ENCODE results near the gene CTTNBP2NL.

Gene CTTNBP2NL

DNA sequence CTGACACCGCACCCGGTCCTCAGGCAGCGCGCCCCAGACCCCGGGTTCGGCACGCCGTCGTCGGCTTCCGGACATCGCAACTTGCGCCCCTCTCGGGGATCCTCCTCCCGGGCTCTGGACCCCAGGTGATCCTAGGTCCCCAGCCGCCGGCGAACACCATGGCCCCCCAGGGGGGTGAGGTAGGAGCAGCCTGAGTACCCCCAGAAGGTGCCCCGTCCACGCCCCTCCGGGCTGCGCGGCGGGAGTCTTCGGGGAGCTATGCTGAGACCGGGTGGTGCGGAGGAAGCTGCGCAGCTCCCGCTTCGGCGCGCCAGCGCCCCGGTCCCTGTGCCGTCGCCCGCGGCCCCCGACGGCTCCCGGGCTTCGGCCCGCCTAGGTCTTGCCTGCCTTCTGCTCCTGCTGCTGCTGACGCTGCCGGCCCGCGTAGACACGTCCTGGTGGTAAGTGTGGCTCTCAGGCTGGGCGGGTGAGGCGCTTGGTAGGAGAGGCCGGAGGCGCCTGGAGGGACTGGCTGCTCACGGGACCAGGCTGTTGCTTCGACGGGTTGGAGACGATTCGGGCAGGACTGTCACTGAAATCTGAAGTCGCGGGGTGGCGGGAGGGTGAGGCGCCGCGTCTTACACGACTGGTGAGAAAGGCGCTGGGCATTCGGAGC is 113.1 kb downstream of the CTTNBP2NL start:
- Histone ChIP-seq H3K36me3 (ENCODE audit: control insufficient read depth, insufficient read depth, low read length) (no peaks in the 10 kb centered on the region), H3K4me3 (ENCODE audit: insufficient read depth, low read depth, low read length, poor library complexity, severe bottlenecking) (peak overlapping the region; percentile 59)
- DNase-seq: no peak

GRCh38 chr1:112509660-112510178 is 113.7 kb downstream of the CTTNBP2NL start:
- peak overlapping the region; percentile 59 for H3K4me3 ChIP-seq (ENCODE audit: insufficient read depth, low read depth, low read length, poor library complexity, severe bottlenecking)
- peaks cover 12% of the 10 kb centered on the region for H3K4me1 ChIP-seq (ENCODE audit: control insufficient read depth, insufficient read depth, low read length, poor library complexity, severe bottlenecking)
- H3K9me3 ChIP-seq (ENCODE audit: control insufficient read depth, low read length): no peaks in the 10 kb centered on the region

More for the DNA sequence above, 113.1 kb downstream of the CTTNBP2NL start:
- Histone ChIP-seq H3K9me3 (ENCODE audit: control insufficient read depth, low read length) (no peaks in the 10 kb centered on the region), H3K27ac (ENCODE audit: insufficient read depth, low read length, poor library complexity, severe bottlenecking) (no peak overlapping the region), H3K27me3 (replicated peaks; ENCODE audit: control insufficient read depth, insufficient read depth, low read length, poor library complexity, severe bottlenecking) (no peaks in the 10 kb centered on the region), H3K4me1 (ENCODE audit: control insufficient read depth, insufficient read depth, low read length, poor library complexity, severe bottlenecking) (peaks cover 12% of the 10 kb centered on the region)

GRCh38 chr1:112510340-112510739 is 114.3 kb downstream of the CTTNBP2NL start:
- no peak overlapping the region for H3K27ac ChIP-seq (ENCODE audit: insufficient read depth, low read length, poor library complexity, severe bottlenecking)
- no peaks in the 10 kb centered on the region for H3K9me3 ChIP-seq (ENCODE audit: control insufficient read depth, low read length)
- no peaks in the 10 kb centered on the region for H3K36me3 ChIP-seq (ENCODE audit: control insufficient read depth, insufficient read depth, low read length)
- H3K27me3 ChIP-seq (replicated peaks; ENCODE audit: control insufficient read depth, insufficient read depth, low read length, poor library complexity, severe bottlenecking): no peaks in the 10 kb centered on the region
- H3K4me3 ChIP-seq (ENCODE audit: insufficient read depth, low read depth, low read length, poor library complexity, severe bottlenecking): no peak overlapping the region
- DNase-seq: no peak
- H3K4me1 ChIP-seq (ENCODE audit: control insufficient read depth, insufficient read depth, low read length, poor library complexity, severe bottlenecking): peaks cover 12% of the 10 kb centered on the region

More at GRCh38 chr1:112509660-112510178, 113.7 kb downstream of the CTTNBP2NL start:
- DNase-seq: no peak
- Histone ChIP-seq H3K36me3 (ENCODE audit: control insufficient read depth, insufficient read depth, low read length) (no peaks in the 10 kb centered on the region), H3K27me3 (replicated peaks; ENCODE audit: control insufficient read depth, insufficient read depth, low read length, poor library complexity, severe bottlenecking) (no peaks in the 10 kb centered on the region), H3K27ac (ENCODE audit: insufficient read depth, low read length, poor library complexity, severe bottlenecking) (no peak overlapping the region)

All from effector memory CD4-positive, alpha-beta T cell (primary cell).